ENCODE measurements around the gene MTUS2.

MTUS2 gene

DNA sequence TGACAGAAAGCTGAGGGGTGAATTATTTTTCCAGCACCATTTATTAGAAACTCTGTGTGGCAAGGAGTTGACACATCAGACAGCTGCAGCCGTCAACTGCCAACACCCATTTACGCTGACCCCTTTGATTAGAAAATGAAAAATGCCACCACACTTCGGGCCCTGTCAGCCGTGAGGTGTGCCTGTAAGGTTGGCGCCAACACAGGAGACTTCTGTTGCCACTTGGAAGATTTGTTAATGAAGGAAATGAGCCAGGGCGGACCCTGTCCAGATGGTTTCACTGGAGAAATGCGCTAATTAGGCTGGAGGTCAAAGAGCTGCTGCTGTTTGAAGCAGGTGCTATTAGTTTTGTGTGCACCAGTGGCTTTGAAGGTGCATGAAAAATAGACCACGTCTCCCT, 297.5 kb downstream of the MTUS2 start:
- Histone ChIP-seq H3K4me1 (ENCODE audit: insufficient read depth, insufficient read length) (no peaks in the 10 kb centered on the region), H3K27me3 (ENCODE audit: insufficient read depth, insufficient read length) (no peaks in the 10 kb centered on the region), H3K9me3 (ENCODE audit: insufficient read depth, low read length) (no peaks in the 10 kb centered on the region), H3K4me3 (ENCODE audit: insufficient read length, low read depth) (no peak overlapping the region), H3K36me3 (ENCODE audit: insufficient read depth, insufficient read length, low read length) (no peaks in the 10 kb centered on the region), H3K9ac (ENCODE audit: insufficient read length, low read depth) (no peak overlapping the region)
- DNase-seq (ENCODE audit: low read depth, low spot score) = no peak
- TF ChIP-seq ZNF274 (IDR thresholded peaks at IDR 0.05; ENCODE audit: low read depth, low read length) = no peak
- no peak for TF ChIP-seq SUZ12 (IDR thresholded peaks at IDR 0.05; ENCODE audit: extremely low read depth, insufficient read depth, insufficient read length)

DNA sequence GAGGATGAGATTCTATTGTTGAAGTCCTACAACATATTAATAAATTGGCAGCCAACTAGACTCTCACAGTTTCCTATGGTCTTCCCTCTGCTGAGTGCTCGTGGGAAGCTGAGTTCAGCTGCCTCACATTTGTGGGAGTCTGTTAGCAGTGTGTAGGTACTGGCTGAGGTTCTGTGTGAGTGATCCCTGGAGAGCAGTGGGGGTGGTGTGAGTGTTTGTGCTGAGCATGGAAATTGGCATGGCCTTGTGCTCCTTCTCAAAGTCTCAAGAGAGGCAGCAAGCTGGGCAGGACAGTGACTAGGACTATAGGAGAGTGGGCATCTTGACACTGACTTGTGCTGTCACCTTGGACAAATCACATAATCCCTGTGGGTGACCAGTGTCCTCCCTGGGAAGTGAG, 298.3 kb downstream of the MTUS2 start:
- TF ChIP-seq SUZ12 (IDR thresholded peaks at IDR 0.05; ENCODE audit: extremely low read depth, insufficient read depth, insufficient read length) (no peak), ZNF274 (IDR thresholded peaks at IDR 0.05; ENCODE audit: low read depth, low read length) (no peak), YY1 (IDR thresholded peaks at IDR 0.05; ENCODE audit: insufficient read depth, insufficient read length) (no peak)
- DNase-seq (ENCODE audit: low read depth, low spot score) = no peak
- H3K27me3 ChIP-seq (ENCODE audit: insufficient read depth, insufficient read length) = no peaks in the 10 kb centered on the region

DNA sequence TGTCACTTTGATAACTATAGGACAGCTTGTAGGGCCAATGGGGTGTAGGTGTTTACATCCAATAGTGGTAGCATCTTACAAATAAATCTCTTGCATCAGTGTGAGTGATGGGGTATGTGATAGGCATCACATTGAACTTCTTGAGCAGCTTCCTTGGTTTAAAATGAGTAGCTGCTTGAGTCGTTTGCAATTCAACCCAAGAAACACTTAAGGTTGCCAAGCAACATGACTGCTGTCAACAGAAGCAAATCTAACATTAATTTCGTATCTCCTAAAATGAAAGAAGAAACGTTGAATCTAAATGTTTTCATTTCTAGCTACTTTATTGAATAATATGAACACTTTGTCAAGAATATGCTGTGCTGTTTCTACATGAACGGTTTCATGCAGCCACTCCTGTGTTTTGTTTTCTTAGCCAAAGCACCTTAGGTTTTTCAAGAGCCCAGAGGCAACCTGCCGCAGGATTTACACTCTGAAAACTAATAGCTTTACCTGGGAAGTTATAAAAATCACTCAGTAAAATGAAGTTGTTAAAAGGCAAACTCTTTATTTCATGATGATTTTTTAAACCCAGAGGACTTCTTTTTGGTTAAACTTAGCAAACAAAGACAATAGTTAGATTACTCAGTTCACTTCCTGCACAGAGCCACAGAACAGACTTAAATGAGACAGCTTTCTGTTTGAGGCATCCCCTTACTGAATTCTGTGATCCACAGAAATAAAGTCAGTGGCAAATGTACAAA, 305.2 kb downstream of the MTUS2 start:
- Histone ChIP-seq H3K27me3 (ENCODE audit: insufficient read depth, insufficient read length) (no peaks in the 10 kb centered on the region), H3K4me1 (ENCODE audit: insufficient read depth, insufficient read length) (no peaks in the 10 kb centered on the region), H3K36me3 (ENCODE audit: insufficient read depth, insufficient read length, low read length) (no peaks in the 10 kb centered on the region), H3K9ac (ENCODE audit: insufficient read length, low read depth) (no peak overlapping the region), H3K9me3 (ENCODE audit: insufficient read depth, low read length) (no peaks in the 10 kb centered on the region), H3K4me3 (ENCODE audit: insufficient read length, low read depth) (no peak overlapping the region)
- TF ChIP-seq SUZ12 (IDR thresholded peaks at IDR 0.05; ENCODE audit: extremely low read depth, insufficient read depth, insufficient read length) (no peak), ZNF274 (IDR thresholded peaks at IDR 0.05; ENCODE audit: low read depth, low read length) (no peak), YY1 (IDR thresholded peaks at IDR 0.05; ENCODE audit: insufficient read depth, insufficient read length) (no peak)
- no peak for DNase-seq (ENCODE audit: low read depth, low spot score)

More for the DNA sequence above, 298.3 kb downstream of the MTUS2 start:
- no peak overlapping the region for H3K4me3 ChIP-seq (ENCODE audit: insufficient read length, low read depth)
- H3K4me1 ChIP-seq (ENCODE audit: insufficient read depth, insufficient read length) = no peaks in the 10 kb centered on the region
- H3K36me3 ChIP-seq (ENCODE audit: insufficient read depth, insufficient read length, low read length) = no peaks in the 10 kb centered on the region
- H3K9me3 ChIP-seq (ENCODE audit: insufficient read depth, low read length) = no peaks in the 10 kb centered on the region
- H3K9ac ChIP-seq (ENCODE audit: insufficient read length, low read depth) = no peak overlapping the region

DNA sequence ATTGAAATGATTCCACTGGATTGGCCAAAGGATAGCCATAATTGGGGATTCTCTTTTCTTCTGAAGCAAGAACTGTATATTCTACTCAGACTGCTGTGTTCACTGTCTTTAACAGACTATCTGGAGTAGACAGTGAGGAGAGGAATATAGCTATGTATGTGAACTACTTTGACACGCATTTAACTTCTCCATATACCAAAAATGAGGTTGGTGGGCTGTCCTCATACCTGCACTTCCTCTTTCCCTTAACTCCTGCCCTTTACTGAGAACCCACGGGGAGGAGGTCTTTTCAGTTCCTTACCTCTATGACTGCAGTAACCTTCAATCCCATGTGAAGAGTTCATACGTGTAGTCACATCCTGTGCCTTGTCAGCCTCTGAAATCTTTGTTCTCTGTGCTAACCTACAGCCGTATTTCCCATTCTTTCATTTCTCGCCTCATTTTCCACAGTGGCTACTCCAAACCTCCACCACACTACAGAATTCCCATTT, 305.8 kb downstream of the MTUS2 start:
- Histone ChIP-seq H3K36me3 (ENCODE audit: insufficient read depth, insufficient read length, low read length) (no peaks in the 10 kb centered on the region), H3K9me3 (ENCODE audit: insufficient read depth, low read length) (no peaks in the 10 kb centered on the region), H3K4me3 (ENCODE audit: insufficient read length, low read depth) (no peak overlapping the region), H3K27me3 (ENCODE audit: insufficient read depth, insufficient read length) (no peaks in the 10 kb centered on the region), H3K9ac (ENCODE audit: insufficient read length, low read depth) (no peak overlapping the region), H3K4me1 (ENCODE audit: insufficient read depth, insufficient read length) (no peaks in the 10 kb centered on the region)
- no peak for DNase-seq (ENCODE audit: low read depth, low spot score)
- no peak for TF ChIP-seq YY1 (IDR thresholded peaks at IDR 0.05; ENCODE audit: insufficient read depth, insufficient read length)
- no peak for TF ChIP-seq ZNF274 (IDR thresholded peaks at IDR 0.05; ENCODE audit: low read depth, low read length)
- TF ChIP-seq SUZ12 (IDR thresholded peaks at IDR 0.05; ENCODE audit: extremely low read depth, insufficient read depth, insufficient read length) = no peak

DNA sequence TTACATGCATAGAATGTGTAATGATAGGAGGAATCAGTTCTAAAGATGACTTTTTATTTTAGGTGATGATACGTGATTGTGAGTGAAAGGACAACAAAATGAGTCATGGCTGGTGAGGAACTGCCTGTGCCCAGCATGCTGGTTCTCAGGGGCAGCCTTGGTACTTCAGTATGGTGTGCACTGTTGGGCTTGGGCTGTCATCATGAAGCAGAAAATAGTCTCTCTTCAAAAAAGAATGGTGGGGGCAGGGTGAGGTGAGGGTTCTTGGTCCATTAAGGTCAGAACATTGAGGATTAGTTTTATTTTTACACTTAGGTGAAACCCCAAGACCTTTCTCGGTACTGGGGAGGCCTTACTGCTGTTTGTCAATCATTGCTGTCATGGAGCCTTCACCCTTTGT, 309.5 kb downstream of the MTUS2 start:
- TF ChIP-seq ZNF274 (IDR thresholded peaks at IDR 0.05; ENCODE audit: low read depth, low read length) = no peak
- Histone ChIP-seq H3K27me3 (ENCODE audit: insufficient read depth, insufficient read length) (no peaks in the 10 kb centered on the region), H3K9me3 (ENCODE audit: insufficient read depth, low read length) (no peaks in the 10 kb centered on the region), H3K36me3 (ENCODE audit: insufficient read depth, insufficient read length, low read length) (no peaks in the 10 kb centered on the region), H3K4me3 (ENCODE audit: insufficient read length, low read depth) (no peak overlapping the region), H3K4me1 (ENCODE audit: insufficient read depth, insufficient read length) (no peaks in the 10 kb centered on the region), H3K9ac (ENCODE audit: insufficient read length, low read depth) (no peak overlapping the region)
- no peak for DNase-seq (ENCODE audit: low read depth, low spot score)

DNA sequence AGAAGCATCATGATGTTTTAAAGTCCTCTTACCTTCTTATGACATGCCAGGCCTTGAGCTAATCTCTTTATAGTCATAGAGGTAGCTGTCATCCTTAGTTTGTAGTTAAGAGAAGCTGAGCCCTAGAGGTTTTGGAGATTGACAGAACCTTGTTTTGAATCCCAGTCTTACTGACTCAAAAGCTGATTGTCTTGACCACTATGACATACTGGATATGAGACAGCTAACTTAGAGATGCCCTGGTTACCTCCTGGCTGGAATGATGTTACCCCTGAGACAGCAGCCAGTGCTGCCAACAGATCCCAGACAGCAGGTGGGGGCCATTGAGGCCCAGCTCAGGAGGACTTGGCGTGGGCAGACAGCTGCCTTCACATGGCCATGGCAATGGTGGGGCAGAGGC, 311.0 kb downstream of the MTUS2 start:
- no peaks in the 10 kb centered on the region for H3K4me1 ChIP-seq (ENCODE audit: insufficient read depth, insufficient read length)
- H3K9ac ChIP-seq (ENCODE audit: insufficient read length, low read depth) = no peak overlapping the region
- no peaks in the 10 kb centered on the region for H3K36me3 ChIP-seq (ENCODE audit: insufficient read depth, insufficient read length, low read length)
- no peak for TF ChIP-seq ZNF274 (IDR thresholded peaks at IDR 0.05; ENCODE audit: low read depth, low read length)
- no peak for TF ChIP-seq YY1 (IDR thresholded peaks at IDR 0.05; ENCODE audit: insufficient read depth, insufficient read length)
- TF ChIP-seq SUZ12 (IDR thresholded peaks at IDR 0.05; ENCODE audit: extremely low read depth, insufficient read depth, insufficient read length) = no peak
- no peak overlapping the region for H3K4me3 ChIP-seq (ENCODE audit: insufficient read length, low read depth)
- no peaks in the 10 kb centered on the region for H3K9me3 ChIP-seq (ENCODE audit: insufficient read depth, low read length)
- no peaks in the 10 kb centered on the region for H3K27me3 ChIP-seq (ENCODE audit: insufficient read depth, insufficient read length)
- DNase-seq (ENCODE audit: low read depth, low spot score) = no peak

DNA sequence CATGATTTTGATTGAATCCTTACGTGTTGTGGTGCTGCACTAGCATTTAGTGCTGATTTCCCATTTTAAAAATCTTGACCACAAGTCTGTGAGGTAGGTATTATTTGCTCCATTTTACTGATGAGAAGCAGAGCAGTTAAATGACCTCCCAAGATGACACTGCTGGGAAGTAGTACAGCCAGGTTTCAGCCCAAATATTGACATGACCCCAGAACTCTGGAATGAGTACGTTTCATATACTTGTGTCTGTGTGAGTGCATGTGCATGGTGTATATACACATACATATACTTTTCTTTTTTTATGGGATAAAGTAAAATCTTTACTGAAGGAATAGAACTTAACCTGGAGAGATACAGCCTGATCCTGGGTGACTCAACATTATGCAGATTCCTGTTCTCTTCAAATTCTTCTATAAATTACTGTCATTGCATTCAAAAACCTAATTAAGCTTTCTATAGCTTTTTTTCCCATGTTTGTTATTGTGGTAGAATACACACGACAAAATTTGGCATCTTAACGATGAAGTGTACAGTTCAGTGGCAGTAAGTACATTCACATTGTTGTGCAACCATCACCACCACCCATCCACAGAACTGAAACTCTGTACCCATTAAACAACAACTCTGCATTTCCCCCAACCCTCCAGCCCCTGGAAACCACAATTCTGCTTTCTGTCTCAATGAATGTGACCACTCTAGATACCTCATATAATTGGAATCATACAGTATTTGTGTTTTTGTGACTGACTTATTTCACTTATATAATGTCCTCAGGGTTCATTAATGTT, 311.9 kb downstream of the MTUS2 start:
- peaks cover 6% of the 10 kb centered on the region; the same call in 1 of the 2 replicates for H3K9me3 ChIP-seq (ENCODE audit: insufficient read depth, low read length)
- no peaks in the 10 kb centered on the region for H3K4me1 ChIP-seq (ENCODE audit: insufficient read depth, insufficient read length)
- DNase-seq (ENCODE audit: low read depth, low spot score) = no peak
- TF ChIP-seq SUZ12 (IDR thresholded peaks at IDR 0.05; ENCODE audit: extremely low read depth, insufficient read depth, insufficient read length) = no peak
- no peak for TF ChIP-seq ZNF274 (IDR thresholded peaks at IDR 0.05; ENCODE audit: low read depth, low read length)
- TF ChIP-seq YY1 (IDR thresholded peaks at IDR 0.05; ENCODE audit: insufficient read depth, insufficient read length) = no peak
- H3K4me3 ChIP-seq (ENCODE audit: insufficient read length, low read depth) = no peak overlapping the region
- no peaks in the 10 kb centered on the region for H3K27me3 ChIP-seq (ENCODE audit: insufficient read depth, insufficient read length)
- no peaks in the 10 kb centered on the region for H3K36me3 ChIP-seq (ENCODE audit: insufficient read depth, insufficient read length, low read length)
- no peak overlapping the region for H3K9ac ChIP-seq (ENCODE audit: insufficient read length, low read depth)
